ENCODE data around the gene ZNF678.

Gene ZNF678

DNA sequence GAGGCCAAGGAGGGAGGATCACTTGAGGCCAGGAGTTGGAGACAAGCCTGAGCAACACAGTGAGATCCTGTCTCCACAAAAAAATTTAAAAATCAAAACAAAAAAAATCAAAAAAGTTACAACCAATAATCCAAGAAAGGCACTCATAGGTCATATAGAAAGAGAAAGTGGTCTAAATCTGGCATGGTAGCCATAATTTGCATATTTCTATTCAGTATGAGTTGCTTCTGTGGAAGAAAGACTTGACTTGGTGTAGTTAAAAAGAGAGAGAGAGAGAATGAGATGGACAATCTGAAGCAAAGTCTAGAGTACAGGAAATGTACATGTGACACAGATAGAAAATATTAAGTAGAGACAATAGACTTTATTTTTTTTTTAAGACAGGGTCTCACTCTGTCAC is 149.3 kb downstream of the ZNF678 start:
- no peak for DNase-seq

GRCh38 chr1:227718932-227719331 is 155.6 kb downstream of the ZNF678 start:
- no peak for DNase-seq

DNA sequence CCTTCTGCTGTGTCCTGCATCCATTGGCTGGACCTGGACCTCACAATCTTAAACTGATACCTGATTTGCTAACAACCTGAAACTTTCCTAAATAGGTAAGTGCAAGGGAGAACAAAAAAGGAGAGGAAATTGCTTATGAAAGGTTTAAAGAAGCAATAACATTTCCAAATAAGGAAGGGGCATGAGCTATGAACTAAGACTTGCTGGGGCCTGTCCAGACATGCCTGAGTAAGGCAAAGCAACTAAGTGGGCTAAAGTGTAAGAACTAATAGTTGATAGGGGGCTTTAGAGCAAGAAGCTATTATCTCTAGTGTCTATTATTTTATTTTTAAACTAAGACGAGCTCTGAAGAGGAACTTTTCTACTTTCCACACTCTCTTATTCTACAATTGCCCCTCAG is 160.1 kb downstream of the ZNF678 start:
- no peak for DNase-seq

DNA sequence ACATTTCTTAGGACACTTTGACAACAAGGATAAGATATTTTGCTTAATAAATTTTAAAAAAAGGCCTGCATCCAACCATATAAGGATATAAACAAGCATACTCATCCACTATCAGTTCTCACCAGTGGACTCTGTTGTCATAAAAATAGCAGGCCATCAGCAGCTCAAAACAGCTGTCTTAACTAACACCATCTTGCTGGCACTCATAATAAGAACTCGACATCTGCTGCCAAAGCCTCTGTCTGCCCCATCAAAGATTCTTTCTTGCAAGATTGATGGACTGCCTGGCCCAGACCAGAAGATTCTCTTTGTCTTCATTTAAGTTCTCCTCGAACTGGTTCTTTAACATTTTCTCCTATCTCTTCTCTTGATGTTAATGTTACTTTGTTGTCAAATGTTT is 161.7 kb downstream of the ZNF678 start:
- no peak for DNase-seq

GRCh38 chr1:227726318-227726717 is 163.0 kb downstream of the ZNF678 start:
- DNase-seq, result no peak
